Spleen (tissue), 11 donors: ENCODE data around the gene WDFY4. TPM values are rescaled to one million over a fixed set of nuclear protein-coding genes. Genes with fewer than 3 reads are reported as not detected.

Experiments used
- DNase-seq: peaks from one replicate; pipeline ENCODE4 v3.0.0-alpha.2; 2020
- H3K27ac ChIP-seq, 8 donors: fragments of 200-600 bp; sonication (generic) in 7 of 8; 1 replicate in 4 of 8; 2 replicates in 4 of 8; pipeline versions ENCODE4 v1.5.0 to v1.8.0; 2016 to 2021; ENCODE audit warnings: inconsistent platforms in 4 of 8, mild to moderate bottlenecking in 4 of 8, moderate library complexity in 1 of 8
- H3K27me3 ChIP-seq, 7 donors: fragments of 200-600 bp; sonication (generic) in 6 of 7; replicated peaks in 1 of 7; 1 replicate in 4 of 7; 2 replicates in 3 of 7; pipeline versions ENCODE4 v1.5.0 to v1.8.0; 2016 to 2021; ENCODE audit warnings: inconsistent platforms in 3 of 7, mild to moderate bottlenecking in 1 of 7
- H3K36me3 ChIP-seq, 6 donors: fragments of 200-600 bp; sonication (generic) in 5 of 6; 1 replicate in 4 of 6; 2 replicates in 2 of 6; pipeline versions ENCODE4 v1.5.0 to v1.8.0; 2016 to 2021; ENCODE audit warnings: inconsistent platforms in 2 of 6
- H3K4me1 ChIP-seq, 6 donors: fragments of 200-600 bp; sonication (generic) in 5 of 6; 1 replicate in 3 of 6; 2 replicates in 3 of 6; pipeline versions ENCODE4 v1.5.0 to v1.8.0; 2016 to 2021; ENCODE audit warnings: inconsistent platforms in 3 of 6
- H3K4me3 ChIP-seq, 8 donors: fragments of 200-600 bp; sonication (generic) in 7 of 8; 1 replicate in 4 of 8; 2 replicates in 4 of 8; pipeline versions ENCODE4 v1.5.0 to v1.8.0; 2016 to 2021; ENCODE audit warnings: inconsistent platforms in 4 of 8, mild to moderate bottlenecking in 4 of 8, moderate library complexity in 2 of 8
- H3K9me3 ChIP-seq, 8 donors: fragments of 200-600 bp; sonication (generic) in 7 of 8; 1 replicate in 4 of 8; 2 replicates in 4 of 8; pipeline versions ENCODE4 v1.5.0 to v1.8.0; 2016 to 2021; ENCODE audit warnings: inconsistent platforms in 4 of 8
- POLR2A ChIP-seq, 3 donors: fragments of 450-650 bp; IDR thresholded peaks; one replicate each; pipeline ENCODE4 v1.5.1; 2017; ENCODE audit warnings: antibody characterized with exemption in 3 of 3, mild to moderate bottlenecking in 1 of 3
- POLR2AphosphoS5 ChIP-seq, 3 donors: sonication (generic); formaldehyde crosslinking; IDR thresholded peaks; one replicate each; pipeline ENCODE4 v1.5.1; 2017; ENCODE audit warnings: antibody characterized with exemption in 3 of 3
- WGBS, 5 donors: extraction: QIAGEN DNeasy Blood & Tissue Kit in 3 of 5; methylation state at CpG; one replicate each; pipeline versions ENCODE4 v1.1.5 to v1.1.7; 2013 to 2018; 5-methylcytosine and 5-hydroxymethylcytosine counted together
- intact Hi-C: fragments of 100-400 bp; cut with DNase I; formaldehyde crosslinking; loops from one replicate; pipeline ENCODE4 v1.15.0; 2023; ENCODE audit warnings: low total_unique reads
- polyA plus RNA-seq, 3 donors: library from polyadenylated mRNA; stranded (reverse); fragments of 200-250 nt; gene quantifications; one replicate each; pipeline ENCODE4 v1.2.1, GENCODE V29; 2013
- total RNA-seq, 7 donors: library from RNA; depleted of rRNA in 3 of 7; stranded (reverse); fragments of >200 nt in 3 of 7; fragmentation: NEBNext Ultra II Directional in 4 of 7; extraction: Animal tissue kit (Norgen Biotek cat#: 25700) in 4 of 7; gene quantifications; one replicate each; pipeline versions ENCODE4 v1.1.0 to v1.2.1, GENCODE V29; 2016 to 2021
- TF ChIP-seq, protein P1 (sequence below), 11 experiments: fragments of 200-600 bp in 7 of 11; fragments of 450-650 bp in 4 of 11; sonication (generic) in 4 of 11; IDR thresholded peaks in 8 of 11; conservative IDR thresholded peaks in 3 of 11; 1 replicate in 7 of 11; 2 replicates in 4 of 11; pipeline versions ENCODE4 v1.4.0 to v1.8.0; 2016 to 2021; ENCODE audit warnings: antibody characterized with exemption in 11 of 11, inconsistent platforms in 4 of 11, mild to moderate bottlenecking in 1 of 11
- donor health status: healthy with polysubstance abuse.
- donor health status: DM: no; HTN: no; CAD: no; lungs with moderate emphysema.
- donor health status: DM: no; HTN: no; CAD: no.
- donor health status: Bipolar disorder and iron deficiency.
- donor health status: healthy.
- donor health status: DM: no; HTN: no; CAD: no.
- donor health status: DM: yes; HTN: yes; CAD: no.

WDFY4 gene
- total and polyA plus RNA-seq, 10 donors, result 31.7 to 120 (median 88.9) TPM

DNA sequence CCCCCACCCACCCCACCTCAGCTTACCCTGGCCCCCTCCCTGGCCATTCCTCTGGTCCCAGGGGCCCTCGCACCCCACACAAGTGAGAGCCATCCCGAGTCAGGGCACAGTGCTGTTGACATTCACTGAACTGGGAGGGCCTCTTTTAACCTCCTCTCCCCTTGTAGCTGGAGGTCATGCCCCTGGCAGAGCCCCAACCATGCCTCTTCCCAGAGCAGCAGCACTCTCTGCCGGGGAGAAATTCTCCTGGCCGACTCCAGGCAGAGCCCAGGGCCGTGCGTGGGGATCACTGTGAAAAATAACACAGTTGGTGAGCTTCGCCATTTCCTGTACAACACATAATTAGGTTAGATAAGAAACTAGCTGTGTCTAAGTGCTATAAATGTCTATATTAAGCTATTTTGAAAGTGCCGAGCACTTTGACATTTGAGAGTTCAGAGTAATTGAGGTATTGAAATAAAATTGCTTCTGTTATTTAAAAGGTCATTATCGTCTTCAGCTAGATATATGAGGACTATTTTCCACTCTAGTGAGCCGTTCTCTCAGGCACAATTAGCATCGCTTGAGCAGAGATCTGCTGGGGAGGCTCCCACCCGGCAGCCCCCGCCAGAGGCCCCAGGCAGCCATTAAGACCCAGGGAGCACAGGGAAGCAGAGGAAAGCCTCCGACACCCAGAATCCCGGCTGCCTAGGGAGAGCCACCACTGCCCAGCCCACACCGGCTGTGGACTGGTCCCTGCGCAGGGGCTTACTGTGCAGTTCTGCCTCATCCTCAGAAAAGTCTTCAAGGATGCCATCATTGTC, 317.4 kb downstream of the WDFY4 start:
- Histone ChIP-seq H3K4me3 (no peak overlapping the region), H3K27me3 (peaks cover 0 to 22% (median 0%) of the 10 kb centered on the region in 7 donors), H3K36me3 (no peaks in the 10 kb centered on the region), H3K9me3 (peaks cover 0 to 5% (median 0%) of the 10 kb centered on the region in 8 donors), H3K27ac (no peak overlapping the region), H3K4me1 (peaks cover 0 to 4% (median 0%) of the 10 kb centered on the region in 6 donors)
- intact Hi-C loops, result no loop called here
- TF ChIP-seq POLR2A (IDR thresholded peaks at IDR 0.05), result no peak
- no peak for TF ChIP-seq POLR2AphosphoS5 (IDR thresholded peaks at IDR 0.05)
- TF ChIP-seq, protein P1, sequence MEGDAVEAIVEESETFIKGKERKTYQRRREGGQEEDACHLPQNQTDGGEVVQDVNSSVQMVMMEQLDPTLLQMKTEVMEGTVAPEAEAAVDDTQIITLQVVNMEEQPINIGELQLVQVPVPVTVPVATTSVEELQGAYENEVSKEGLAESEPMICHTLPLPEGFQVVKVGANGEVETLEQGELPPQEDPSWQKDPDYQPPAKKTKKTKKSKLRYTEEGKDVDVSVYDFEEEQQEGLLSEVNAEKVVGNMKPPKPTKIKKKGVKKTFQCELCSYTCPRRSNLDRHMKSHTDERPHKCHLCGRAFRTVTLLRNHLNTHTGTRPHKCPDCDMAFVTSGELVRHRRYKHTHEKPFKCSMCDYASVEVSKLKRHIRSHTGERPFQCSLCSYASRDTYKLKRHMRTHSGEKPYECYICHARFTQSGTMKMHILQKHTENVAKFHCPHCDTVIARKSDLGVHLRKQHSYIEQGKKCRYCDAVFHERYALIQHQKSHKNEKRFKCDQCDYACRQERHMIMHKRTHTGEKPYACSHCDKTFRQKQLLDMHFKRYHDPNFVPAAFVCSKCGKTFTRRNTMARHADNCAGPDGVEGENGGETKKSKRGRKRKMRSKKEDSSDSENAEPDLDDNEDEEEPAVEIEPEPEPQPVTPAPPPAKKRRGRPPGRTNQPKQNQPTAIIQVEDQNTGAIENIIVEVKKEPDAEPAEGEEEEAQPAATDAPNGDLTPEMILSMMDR (IDR thresholded peaks at IDR 0.05 in 8 of 11, conservative IDR thresholded peaks at IDR 0.05 in 3 of 11), result no peak
- WGBS, 5 donors, result 57 to 67% (median 65%) methylated on average over 16 to 17 of the region's 17 CpGs
- no peak for DNase-seq

DNA sequence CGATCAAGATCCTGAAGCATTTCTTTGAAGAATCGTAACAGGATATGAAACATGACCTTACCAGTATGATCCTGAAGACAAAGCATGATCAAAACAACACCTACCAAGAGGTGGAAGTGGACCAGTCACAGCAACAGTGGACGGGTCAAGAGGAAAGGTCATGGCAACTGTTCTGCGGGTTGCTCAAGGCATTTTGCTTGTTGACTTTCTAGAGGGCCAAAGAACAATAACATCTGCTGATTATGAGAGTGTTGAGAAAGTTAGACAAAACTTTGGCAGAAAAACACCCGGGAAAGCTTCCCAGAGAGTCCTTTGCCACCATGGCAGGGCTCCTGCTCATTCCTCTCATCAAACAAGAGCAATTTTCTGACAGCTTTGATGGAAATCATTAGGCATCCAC, 320.6 kb downstream of the WDFY4 start:
- 68 to 80% (median 78%) methylated on average over 5 of the region's 5 CpGs for WGBS, 5 donors
- TF ChIP-seq POLR2AphosphoS5 (IDR thresholded peaks at IDR 0.05) (no peak), POLR2A (IDR thresholded peaks at IDR 0.05) (no peak)
- TF ChIP-seq, protein P1 (IDR thresholded peaks at IDR 0.05 in 8 of 11, conservative IDR thresholded peaks at IDR 0.05 in 3 of 11), result no peak

DNA sequence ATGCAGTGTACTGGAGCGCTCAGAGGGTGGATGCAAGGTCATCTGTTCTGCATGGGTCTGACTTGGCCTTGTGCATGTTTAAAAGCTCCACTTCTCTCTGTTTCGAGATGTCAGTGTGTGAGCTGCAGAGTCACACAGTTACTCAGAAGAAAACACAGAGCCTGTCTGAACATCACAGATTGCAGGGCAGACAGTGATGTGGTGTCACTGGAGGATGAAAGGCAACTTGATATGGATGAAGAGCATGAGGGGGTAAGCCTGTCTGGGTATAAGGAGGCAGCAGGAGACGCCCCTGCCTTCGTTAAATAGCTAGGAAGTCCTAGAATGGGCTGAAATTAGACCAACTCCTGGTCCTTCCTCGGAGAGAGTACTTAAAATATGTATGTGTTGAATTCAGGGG, 322.5 kb downstream of the WDFY4 start:
- 64 to 82% (median 68%) methylated on average over 5 of the region's 5 CpGs for WGBS, 5 donors
- H3K27me3 ChIP-seq, result peaks cover 0 to 12% (median 0%) of the 10 kb centered on the region in 7 donors
- intact Hi-C loops, result no loop called here
- TF ChIP-seq POLR2AphosphoS5 (IDR thresholded peaks at IDR 0.05) (no peak), POLR2A (IDR thresholded peaks at IDR 0.05) (no peak)
- TF ChIP-seq, protein P1 (IDR thresholded peaks at IDR 0.05 in 8 of 11, conservative IDR thresholded peaks at IDR 0.05 in 3 of 11), result no peak
- H3K4me3 ChIP-seq, result no peak overlapping the region
- no peak overlapping the region for H3K27ac ChIP-seq
- H3K9me3 ChIP-seq, result peaks cover 0 to 5% (median 0%) of the 10 kb centered on the region in 8 donors
- no peaks in the 10 kb centered on the region for H3K36me3 ChIP-seq
- DNase-seq, result no peak
- H3K4me1 ChIP-seq, result no peaks in the 10 kb centered on the region

More for the DNA sequence above, 320.6 kb downstream of the WDFY4 start:
- intact Hi-C loops, result no loop called here
- no peak overlapping the region for H3K27ac ChIP-seq
- H3K27me3 ChIP-seq, result peaks cover 0 to 9% (median 0%) of the 10 kb centered on the region in 7 donors
- no peak overlapping the region for H3K4me3 ChIP-seq
- no peak for DNase-seq
- H3K36me3 ChIP-seq, result no peaks in the 10 kb centered on the region
- H3K4me1 ChIP-seq, result peaks cover 0 to 4% (median 0%) of the 10 kb centered on the region in 6 donors
- peaks cover 0 to 5% (median 0%) of the 10 kb centered on the region in 8 donors for H3K9me3 ChIP-seq

DNA sequence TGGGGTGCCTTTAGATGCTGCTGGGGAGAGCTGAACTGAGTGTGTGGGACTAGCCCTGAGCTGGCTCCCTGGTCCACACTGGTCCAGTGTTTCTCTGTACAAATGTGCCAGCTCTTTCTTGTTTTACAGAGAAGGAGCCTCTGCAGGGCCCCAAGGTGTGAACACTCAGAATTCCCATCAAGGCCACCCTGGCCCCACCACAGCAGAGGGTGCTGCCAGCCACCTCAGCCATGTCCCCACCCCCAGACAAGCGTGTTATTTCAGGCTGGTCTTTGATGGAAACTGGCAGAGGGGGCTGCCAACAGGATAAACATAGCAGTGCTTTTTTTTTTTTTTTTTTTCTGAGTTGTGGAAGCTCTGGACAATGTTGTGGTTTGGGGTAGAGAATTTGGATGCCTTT, 323.4 kb downstream of the WDFY4 start:
- Histone ChIP-seq H3K27me3 (peaks cover 0 to 19% (median 0%) of the 10 kb centered on the region in 7 donors), H3K27ac (no peak overlapping the region), H3K4me3 (no peak overlapping the region), H3K4me1 (no peaks in the 10 kb centered on the region), H3K36me3 (no peaks in the 10 kb centered on the region), H3K9me3 (peaks cover 0 to 5% (median 0%) of the 10 kb centered on the region in 8 donors)
- intact Hi-C loops, result no loop called here
- TF ChIP-seq, protein P1 (IDR thresholded peaks at IDR 0.05 in 8 of 11, conservative IDR thresholded peaks at IDR 0.05 in 3 of 11), result no peak
- no peak for TF ChIP-seq POLR2A (IDR thresholded peaks at IDR 0.05)
- TF ChIP-seq POLR2AphosphoS5 (IDR thresholded peaks at IDR 0.05), result no peak
- 46 to 90% (median 71%) methylated on average over 1 of the region's 1 CpG for WGBS, 5 donors
- DNase-seq, result no peak
